ENCODE data around the gene KATNBL1. TPM values are rescaled to one million over a fixed set of nuclear protein-coding genes. Genes with fewer than 3 reads are reported as not detected.
A peak's percentile ranks its signal among the peaks of the same experiment; 100 is the strongest.

KATNBL1 gene
- total RNA-seq, 3 donors from 2014 or later: 43.7 to 67.6 (median 61.0) TPM

- Histone ChIP-seq H3K4me3 (peak overlapping the region; percentile 55 to 98 (median 94)), H3K4me1 (no peaks in the 10 kb centered on the region), H3K36me3 (no peaks in the 10 kb centered on the region), H3K9me3 (no peaks in the 10 kb centered on the region), H3K27ac (peak overlapping the region; percentile 86 to 95), H3K27me3 (no peaks in the 10 kb centered on the region)
- intact Hi-C loops (cut with DNase I; ENCODE audit: low total_unique reads): loop anchor here (10.0 kb wide), 1 partner anchor 119 kb away; the partner anchor contains the start of genes EMC7 and PGBD4
- DNase-seq (ENCODE audit: low spot score in 2 of 2): no peak
- TF ChIP-seq, protein P1, sequence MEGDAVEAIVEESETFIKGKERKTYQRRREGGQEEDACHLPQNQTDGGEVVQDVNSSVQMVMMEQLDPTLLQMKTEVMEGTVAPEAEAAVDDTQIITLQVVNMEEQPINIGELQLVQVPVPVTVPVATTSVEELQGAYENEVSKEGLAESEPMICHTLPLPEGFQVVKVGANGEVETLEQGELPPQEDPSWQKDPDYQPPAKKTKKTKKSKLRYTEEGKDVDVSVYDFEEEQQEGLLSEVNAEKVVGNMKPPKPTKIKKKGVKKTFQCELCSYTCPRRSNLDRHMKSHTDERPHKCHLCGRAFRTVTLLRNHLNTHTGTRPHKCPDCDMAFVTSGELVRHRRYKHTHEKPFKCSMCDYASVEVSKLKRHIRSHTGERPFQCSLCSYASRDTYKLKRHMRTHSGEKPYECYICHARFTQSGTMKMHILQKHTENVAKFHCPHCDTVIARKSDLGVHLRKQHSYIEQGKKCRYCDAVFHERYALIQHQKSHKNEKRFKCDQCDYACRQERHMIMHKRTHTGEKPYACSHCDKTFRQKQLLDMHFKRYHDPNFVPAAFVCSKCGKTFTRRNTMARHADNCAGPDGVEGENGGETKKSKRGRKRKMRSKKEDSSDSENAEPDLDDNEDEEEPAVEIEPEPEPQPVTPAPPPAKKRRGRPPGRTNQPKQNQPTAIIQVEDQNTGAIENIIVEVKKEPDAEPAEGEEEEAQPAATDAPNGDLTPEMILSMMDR (IDR thresholded peaks at IDR 0.05): no peak
- TF ChIP-seq POLR2AphosphoS5 (IDR thresholded peaks at IDR 0.05) (no peak), POLR2A (IDR thresholded peaks at IDR 0.05) (no peak)
Measured at GRCh38 chr15:34223904-34224596, 14.2 kb upstream of the KATNBL1 start.

DNA sequence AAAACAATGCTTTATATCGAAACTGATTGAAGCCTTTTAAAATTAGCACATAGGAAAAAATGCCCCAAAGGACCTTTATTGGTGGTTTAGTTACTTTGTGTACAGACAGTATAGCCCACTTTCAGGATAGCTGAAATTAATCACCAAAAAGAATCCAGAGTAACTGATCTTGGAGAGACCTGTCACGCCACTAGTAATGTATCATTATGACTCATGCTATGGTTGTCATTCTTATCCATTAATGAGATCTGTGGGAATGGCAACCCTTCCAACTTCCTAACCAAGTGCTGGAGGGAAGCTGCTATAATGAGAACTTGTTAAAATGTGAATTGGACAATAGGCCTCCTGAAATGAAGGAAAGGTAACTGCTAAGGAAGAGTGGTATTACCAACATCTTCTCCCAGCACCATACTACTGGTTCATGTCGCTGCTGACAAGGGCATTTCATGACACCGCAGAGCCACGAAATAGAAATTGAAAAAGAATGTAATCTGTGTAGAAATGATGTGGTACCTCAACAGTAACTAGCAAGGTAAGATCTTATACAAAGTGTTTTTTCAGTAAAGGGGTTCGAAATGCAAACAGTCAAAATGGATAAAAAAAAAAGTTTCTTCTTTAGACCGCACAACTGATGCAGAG lies 7.8 kb upstream of the KATNBL1 start:
- Histone ChIP-seq H3K4me1 (no peaks in the 10 kb centered on the region), H3K36me3 (no peaks in the 10 kb centered on the region), H3K9me3 (no peaks in the 10 kb centered on the region), H3K27ac (no peak overlapping the region), H3K4me3 (no peak overlapping the region), H3K27me3 (no peaks in the 10 kb centered on the region)
- DNase-seq (ENCODE audit: low spot score in 2 of 2): no peak
- intact Hi-C loops (cut with DNase I; ENCODE audit: low total_unique reads): no loop called here
- TF ChIP-seq POLR2A (IDR thresholded peaks at IDR 0.05): no peak
- no peak for TF ChIP-seq POLR2AphosphoS5 (IDR thresholded peaks at IDR 0.05)
- TF ChIP-seq, protein P1 (IDR thresholded peaks at IDR 0.05): no peak

GRCh38 chr15:34216527-34217270 lies 6.8 kb upstream of the KATNBL1 start:
- DNase-seq (ENCODE audit: low spot score in 2 of 2): no peak
- intact Hi-C loops (cut with DNase I; ENCODE audit: low total_unique reads): no loop called here
- no peaks in the 10 kb centered on the region for H3K4me1 ChIP-seq
- H3K4me3 ChIP-seq: no peak overlapping the region
- no peaks in the 10 kb centered on the region for H3K27me3 ChIP-seq
- H3K27ac ChIP-seq: no peak overlapping the region
- H3K36me3 ChIP-seq: no peaks in the 10 kb centered on the region
- no peak for TF ChIP-seq POLR2AphosphoS5 (IDR thresholded peaks at IDR 0.05)
- TF ChIP-seq, protein P1 (IDR thresholded peaks at IDR 0.05): no peak
- H3K9me3 ChIP-seq: no peaks in the 10 kb centered on the region

- no peaks in the 10 kb centered on the region for H3K9me3 ChIP-seq
- H3K36me3 ChIP-seq: no peaks in the 10 kb centered on the region
- no peak for DNase-seq (ENCODE audit: low spot score in 2 of 2)
- no peaks in the 10 kb centered on the region for H3K4me1 ChIP-seq
- no peaks in the 10 kb centered on the region for H3K27me3 ChIP-seq
- TF ChIP-seq POLR2AphosphoS5 (IDR thresholded peaks at IDR 0.05) (no peak), POLR2A (IDR thresholded peaks at IDR 0.05) (no peak)
- TF ChIP-seq, protein P1 (IDR thresholded peaks at IDR 0.05): no peak
- intact Hi-C loops (cut with DNase I; ENCODE audit: low total_unique reads): no loop called here
- no peak overlapping the region for H3K4me3 ChIP-seq
- no peak overlapping the region for H3K27ac ChIP-seq
Measured at GRCh38 chr15:34214135-34214534, 4.2 kb upstream of the KATNBL1 start.

GRCh38 chr15:34213690-34214089 lies 3.8 kb upstream of the KATNBL1 start:
- Histone ChIP-seq H3K27ac (no peak overlapping the region), H3K4me3 (no peak overlapping the region), H3K9me3 (no peaks in the 10 kb centered on the region), H3K36me3 (no peaks in the 10 kb centered on the region), H3K4me1 (no peaks in the 10 kb centered on the region), H3K27me3 (no peaks in the 10 kb centered on the region)
- intact Hi-C loops (cut with DNase I; ENCODE audit: low total_unique reads): no loop called here
- DNase-seq (ENCODE audit: low spot score in 2 of 2): no peak
- TF ChIP-seq, protein P1 (IDR thresholded peaks at IDR 0.05): no peak
- TF ChIP-seq POLR2AphosphoS5 (IDR thresholded peaks at IDR 0.05): no peak
